Measurements from ENCODE around the gene MYH7.

MYH7 gene

DNA sequence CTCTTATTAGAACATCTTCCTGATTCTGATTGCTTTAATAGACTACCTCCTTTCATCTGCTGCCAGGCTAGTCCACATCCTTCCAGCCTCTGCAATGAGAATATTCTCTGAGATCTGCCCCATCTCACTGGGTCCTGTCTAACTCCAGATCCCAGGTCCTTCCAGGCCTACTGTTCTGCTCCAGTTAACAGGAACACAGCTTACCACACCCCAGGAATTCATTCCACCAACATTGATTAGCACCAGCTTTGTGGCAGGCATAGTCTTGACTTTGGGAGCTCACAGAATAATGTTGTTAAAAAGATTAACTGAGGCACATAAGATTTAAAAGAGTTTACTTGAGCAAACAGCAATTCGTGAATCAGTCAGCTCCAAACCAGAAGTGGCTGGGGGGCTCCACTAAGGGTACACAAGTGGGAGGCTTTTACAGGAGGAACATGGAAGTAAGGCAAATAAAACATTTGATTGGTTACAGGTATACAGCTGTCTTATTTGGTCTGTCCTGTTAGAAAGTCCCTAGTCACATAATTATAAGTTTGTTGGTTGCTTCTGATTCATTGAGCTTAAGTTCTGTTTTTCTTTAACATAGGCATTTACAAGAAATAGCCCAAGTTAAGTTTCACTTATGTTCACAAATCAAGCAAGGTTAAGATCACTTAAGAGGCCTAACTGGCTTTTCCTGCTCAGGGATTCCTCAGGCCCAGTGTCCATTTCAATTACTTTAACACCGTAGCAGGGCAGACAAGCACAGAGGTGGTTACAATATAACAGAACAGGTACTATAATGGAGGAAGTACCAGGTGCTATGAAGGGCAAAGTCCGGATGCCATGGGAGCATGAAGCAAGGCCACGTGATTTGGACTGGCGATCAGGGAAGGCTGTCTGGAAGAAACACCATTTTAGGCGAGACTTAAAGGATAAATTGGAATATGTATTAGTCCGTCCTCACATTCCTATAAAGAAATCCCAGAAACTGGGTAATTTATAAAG lies 12.2 kb upstream of the MYH7 start:
- Histone ChIP-seq H2AFZ (ENCODE audit: low read depth, low read length, severe bottlenecking) (no peak overlapping the region), H3K4me2 (ENCODE audit: low read depth, low read length, poor library complexity, severe bottlenecking) (no peak overlapping the region), H3K27ac (ENCODE audit: low read depth, low read length) (no peak overlapping the region), H3K9me2 (replicated peaks; ENCODE audit: insufficient read depth, low read length) (no peaks in the 10 kb centered on the region), H3K79me2 (ENCODE audit: insufficient read depth, low read length) (no peaks in the 10 kb centered on the region), H3K9ac (ENCODE audit: low read length) (no peak overlapping the region), H3K36me3 (ENCODE audit: low read length) (no peaks in the 10 kb centered on the region), H3K27me3 (ENCODE audit: low read length) (no peaks in the 10 kb centered on the region), H3K4me3 (ENCODE audit: insufficient read depth, low read length, poor library complexity, severe bottlenecking) (no peak overlapping the region), H3F3A (ENCODE audit: insufficient read depth) (no peaks in the 10 kb centered on the region), H4K20me1 (ENCODE audit: low read depth, low read length) (no peaks in the 10 kb centered on the region), H3K9me3 (ENCODE audit: insufficient read depth, low read length) (no peaks in the 10 kb centered on the region)
- TF ChIP-seq EZH2phosphoT487 (conservative IDR thresholded peaks at IDR 0.05; ENCODE audit: low read length): no peak
- TF ChIP-seq, protein P1, sequence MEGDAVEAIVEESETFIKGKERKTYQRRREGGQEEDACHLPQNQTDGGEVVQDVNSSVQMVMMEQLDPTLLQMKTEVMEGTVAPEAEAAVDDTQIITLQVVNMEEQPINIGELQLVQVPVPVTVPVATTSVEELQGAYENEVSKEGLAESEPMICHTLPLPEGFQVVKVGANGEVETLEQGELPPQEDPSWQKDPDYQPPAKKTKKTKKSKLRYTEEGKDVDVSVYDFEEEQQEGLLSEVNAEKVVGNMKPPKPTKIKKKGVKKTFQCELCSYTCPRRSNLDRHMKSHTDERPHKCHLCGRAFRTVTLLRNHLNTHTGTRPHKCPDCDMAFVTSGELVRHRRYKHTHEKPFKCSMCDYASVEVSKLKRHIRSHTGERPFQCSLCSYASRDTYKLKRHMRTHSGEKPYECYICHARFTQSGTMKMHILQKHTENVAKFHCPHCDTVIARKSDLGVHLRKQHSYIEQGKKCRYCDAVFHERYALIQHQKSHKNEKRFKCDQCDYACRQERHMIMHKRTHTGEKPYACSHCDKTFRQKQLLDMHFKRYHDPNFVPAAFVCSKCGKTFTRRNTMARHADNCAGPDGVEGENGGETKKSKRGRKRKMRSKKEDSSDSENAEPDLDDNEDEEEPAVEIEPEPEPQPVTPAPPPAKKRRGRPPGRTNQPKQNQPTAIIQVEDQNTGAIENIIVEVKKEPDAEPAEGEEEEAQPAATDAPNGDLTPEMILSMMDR (IDR thresholded peaks at IDR 0.05; ENCODE audit: insufficient read depth, low read length, poor library complexity, severe bottlenecking): no peak

DNA sequence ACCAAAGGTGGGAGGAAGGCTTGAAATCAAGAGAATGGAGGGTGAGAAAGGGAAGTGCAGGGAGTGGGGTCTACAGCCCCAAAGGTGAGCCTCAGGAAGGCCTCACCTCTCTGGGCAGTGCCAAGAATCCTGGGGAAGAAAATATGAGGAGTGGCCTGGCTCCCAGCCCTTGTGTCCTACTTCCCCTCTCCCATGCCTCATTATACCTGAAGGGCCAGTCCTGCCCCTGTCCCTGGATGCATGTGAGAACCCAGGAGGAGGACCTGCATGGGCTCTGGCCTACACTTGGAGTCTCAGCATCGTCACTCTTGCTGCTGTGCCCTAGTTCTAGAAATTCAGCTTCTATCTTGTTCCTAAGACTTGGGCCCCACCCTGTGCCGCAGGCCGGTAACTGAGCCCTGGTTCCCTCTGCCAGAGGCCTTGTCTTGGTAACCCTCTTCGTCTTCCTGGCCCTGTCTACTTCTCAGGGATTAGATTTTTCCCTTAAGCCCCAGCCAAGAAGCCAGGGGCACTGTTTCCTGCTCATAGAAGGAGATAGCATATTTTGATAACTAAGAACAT lies 10.9 kb upstream of the MYH7 start:
- TF ChIP-seq, protein P1 (IDR thresholded peaks at IDR 0.05; ENCODE audit: insufficient read depth, low read length, poor library complexity, severe bottlenecking): no peak
- TF ChIP-seq EZH2phosphoT487 (conservative IDR thresholded peaks at IDR 0.05; ENCODE audit: low read length): no peak

DNA sequence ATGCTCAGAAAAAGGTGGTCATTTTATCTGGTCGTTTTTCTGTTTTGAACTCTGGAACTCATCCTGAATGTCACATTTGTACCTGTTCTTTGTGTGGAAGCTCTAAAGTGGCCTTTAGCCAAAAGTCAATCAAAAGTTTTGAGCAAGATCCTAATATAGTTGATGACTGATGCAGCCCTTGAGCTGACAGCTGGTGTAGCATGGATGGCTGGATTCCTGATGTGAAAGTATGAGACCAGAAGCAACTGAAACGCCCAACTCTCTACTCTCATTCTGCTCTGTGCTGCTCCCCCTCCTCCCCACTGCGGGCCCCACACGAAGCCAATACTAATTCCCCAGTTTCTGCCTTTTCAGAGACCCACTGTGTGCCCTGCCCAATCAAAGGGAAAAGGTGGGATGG lies 10.3 kb upstream of the MYH7 start:
- Histone ChIP-seq H3K4me2 (ENCODE audit: low read depth, low read length, poor library complexity, severe bottlenecking) (no peak overlapping the region), H3F3A (ENCODE audit: insufficient read depth) (no peaks in the 10 kb centered on the region), H3K9ac (ENCODE audit: low read length) (no peak overlapping the region), H3K9me3 (ENCODE audit: insufficient read depth, low read length) (no peaks in the 10 kb centered on the region), H4K20me1 (ENCODE audit: low read depth, low read length) (no peaks in the 10 kb centered on the region), H3K9me2 (replicated peaks; ENCODE audit: insufficient read depth, low read length) (no peaks in the 10 kb centered on the region), H3K4me3 (ENCODE audit: insufficient read depth, low read length, poor library complexity, severe bottlenecking) (no peak overlapping the region), H2AFZ (ENCODE audit: low read depth, low read length, severe bottlenecking) (no peak overlapping the region), H3K27me3 (ENCODE audit: low read length) (no peaks in the 10 kb centered on the region), H3K36me3 (ENCODE audit: low read length) (no peaks in the 10 kb centered on the region), H3K27ac (ENCODE audit: low read depth, low read length) (no peak overlapping the region), H3K79me2 (ENCODE audit: insufficient read depth, low read length) (no peaks in the 10 kb centered on the region)
- TF ChIP-seq, protein P1 (IDR thresholded peaks at IDR 0.05; ENCODE audit: insufficient read depth, low read length, poor library complexity, severe bottlenecking): no peak
- TF ChIP-seq EZH2phosphoT487 (conservative IDR thresholded peaks at IDR 0.05; ENCODE audit: low read length): no peak

More for the DNA sequence above, 10.9 kb upstream of the MYH7 start:
- Histone ChIP-seq H3K4me2 (ENCODE audit: low read depth, low read length, poor library complexity, severe bottlenecking) (no peak overlapping the region), H3K9ac (ENCODE audit: low read length) (no peak overlapping the region), H3K27ac (ENCODE audit: low read depth, low read length) (no peak overlapping the region), H2AFZ (ENCODE audit: low read depth, low read length, severe bottlenecking) (no peak overlapping the region), H3K36me3 (ENCODE audit: low read length) (no peaks in the 10 kb centered on the region), H3K79me2 (ENCODE audit: insufficient read depth, low read length) (no peaks in the 10 kb centered on the region), H3K27me3 (ENCODE audit: low read length) (no peaks in the 10 kb centered on the region), H3K4me3 (ENCODE audit: insufficient read depth, low read length, poor library complexity, severe bottlenecking) (no peak overlapping the region), H4K20me1 (ENCODE audit: low read depth, low read length) (no peaks in the 10 kb centered on the region), H3K9me3 (ENCODE audit: insufficient read depth, low read length) (no peaks in the 10 kb centered on the region), H3K9me2 (replicated peaks; ENCODE audit: insufficient read depth, low read length) (no peaks in the 10 kb centered on the region), H3F3A (ENCODE audit: insufficient read depth) (no peaks in the 10 kb centered on the region)
